ENCODE measurements around the gene IFNK.

IFNK gene

GRCh38 chr9:27514551-27514950, 9.5 kb upstream of the IFNK start:
- no peak for DNase-seq

GRCh38 chr9:27518006-27518405, 6.1 kb upstream of the IFNK start:
- no peak for DNase-seq

- DNase-seq, result no peak
Measured at GRCh38 chr9:27518809-27519208, 5.3 kb upstream of the IFNK start.

GRCh38 chr9:27519466-27520465, 4.3 kb upstream of the IFNK start:
- DNase-seq, result no peak

- no peak for DNase-seq
Measured at GRCh38 chr9:27520986-27521385, 3.1 kb upstream of the IFNK start.

GRCh38 chr9:27523141-27523540, 949 bp upstream of the IFNK start:
- DNase-seq, result no peak

GRCh38 chr9:27527702-27528075, 3.6 kb downstream of the IFNK start:
- DNase-seq, result no peak

GRCh38 chr9:27528076-27528885, 4.2 kb downstream of the IFNK start:
- DNase-seq, result peak; percentile 27

- DNase-seq, result peak; percentile 25
Measured at GRCh38 chr9:27528886-27529315, 4.8 kb downstream of the IFNK start.

GRCh38 chr9:27529316-27530278, 5.5 kb downstream of the IFNK start, which contains the start of gene MOB3B:
Gene MOB3B (minus strand): TSS chr9:27529814. CDS start chr9:27455550, 74,264 bp downstream.
- peak; percentile 66 for DNase-seq

- DNase-seq, result no peak
Measured at GRCh38 chr9:27530915-27531755, 7.0 kb downstream of the IFNK start.

- no peak for DNase-seq
Measured at GRCh38 chr9:27532046-27532445, 8.0 kb downstream of the IFNK start.

- DNase-seq, result no peak
Measured at GRCh38 chr9:27533311-27533710, 9.2 kb downstream of the IFNK start.

GRCh38 chr9:27534131-27534530, 10.0 kb downstream of the IFNK start:
- DNase-seq, result no peak

- DNase-seq, result no peak
Measured at GRCh38 chr9:27534658-27535209, 10.6 kb downstream of the IFNK start.

GRCh38 chr9:27535701-27536118, 11.6 kb downstream of the IFNK start:
- no peak for DNase-seq

- DNase-seq, result no peak
Measured at GRCh38 chr9:27536168-27536567, 12.1 kb downstream of the IFNK start.

- DNase-seq, result no peak
Measured at GRCh38 chr9:27537027-27537435, 12.9 kb downstream of the IFNK start.

GRCh38 chr9:27537756-27538155, 13.7 kb downstream of the IFNK start:
- no peak for DNase-seq

GRCh38 chr9:27538647-27539046, 14.6 kb downstream of the IFNK start:
- DNase-seq, result no peak

Measured in CD4-positive, alpha-beta T cell treated with Interleukin-4 for 4 hours (primary cell).